Ovary (tissue), 3 donors: ENCODE measurements around the gene CD101.

Experiments
- CTCF ChIP-seq, 3 donors: fragments of 450-650 bp in 2 of 3; fragments of 200-600 bp in 1 of 3; IDR thresholded peaks; one replicate each; pipeline versions ENCODE4 v1.5.1 to v1.8.0; 2016 to 2022; ENCODE audit warnings: antibody characterized with exemption in 3 of 3, mild to moderate bottlenecking in 1 of 3
- EP300 ChIP-seq: sonication (generic); formaldehyde crosslinking; IDR thresholded peaks from one replicate; pipeline ENCODE4 v1.6.1; 2017; ENCODE audit warnings: antibody characterized with exemption
- POLR2A ChIP-seq: fragments of 450-650 bp; IDR thresholded peaks from one replicate; pipeline ENCODE4 v1.6.1; 2017; ENCODE audit warnings: antibody characterized with exemption, mild to moderate bottlenecking, moderate library complexity
- donor health status: DM: no; HTN: no; CAD: no.

GRCh38 chr1:116961606-116962005, 40.0 kb upstream of the CD101 start:
- TF ChIP-seq CTCF (IDR thresholded peaks at IDR 0.05) = no peak
- TF ChIP-seq EP300 = no peak
- TF ChIP-seq POLR2A = no peak
